IPS-11a (cell line): ENCODE measurements around the gene KCNJ6.
A peak's percentile ranks its signal among the peaks of the same experiment; 100 is the strongest.
"Not testable (repeated sequence)": the region's sequence is repeated elsewhere in the genome, so short reads cannot be mapped to it uniquely, and the experiment has no call there.

Experiments
- H3K4me3 ChIP-seq: one replicate; pipeline ENCODE4 v1.5.1; 2013; ENCODE audit warnings: low read depth, low read length, control low read depth

The KCNJ6 gene

DNA sequence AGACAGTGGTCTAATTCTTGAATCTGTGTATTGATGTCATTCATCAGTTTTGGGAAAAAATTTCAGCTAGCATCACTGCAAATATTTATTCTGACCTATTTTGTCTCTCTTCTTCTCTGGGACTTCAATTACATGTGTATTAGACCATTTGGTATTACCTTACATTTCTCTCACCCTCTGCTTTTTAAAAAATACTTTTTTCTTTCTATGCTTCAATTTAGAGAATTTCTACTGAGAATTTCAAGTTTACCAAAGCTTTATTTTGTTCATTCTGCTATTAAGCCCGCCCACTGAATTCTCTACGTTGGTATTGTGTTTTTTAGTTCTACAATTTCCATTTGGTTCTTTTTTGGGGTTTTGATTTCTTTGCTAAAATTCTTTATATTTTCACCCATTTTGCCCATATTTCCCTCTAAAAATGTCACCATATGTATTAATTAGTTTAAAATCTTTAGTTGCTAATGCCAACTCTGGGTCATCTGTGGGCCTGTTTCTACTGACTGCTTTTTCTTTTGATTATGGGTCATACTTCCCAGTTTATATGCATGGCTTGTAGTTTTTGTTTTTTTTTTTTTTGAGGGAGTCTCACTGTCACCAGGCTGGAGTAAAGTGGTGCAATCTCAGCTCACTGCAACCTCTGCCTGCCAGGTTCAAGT is 337.7 kb downstream of the KCNJ6 start:
- H3K4me3 ChIP-seq, result no peak overlapping the region

DNA sequence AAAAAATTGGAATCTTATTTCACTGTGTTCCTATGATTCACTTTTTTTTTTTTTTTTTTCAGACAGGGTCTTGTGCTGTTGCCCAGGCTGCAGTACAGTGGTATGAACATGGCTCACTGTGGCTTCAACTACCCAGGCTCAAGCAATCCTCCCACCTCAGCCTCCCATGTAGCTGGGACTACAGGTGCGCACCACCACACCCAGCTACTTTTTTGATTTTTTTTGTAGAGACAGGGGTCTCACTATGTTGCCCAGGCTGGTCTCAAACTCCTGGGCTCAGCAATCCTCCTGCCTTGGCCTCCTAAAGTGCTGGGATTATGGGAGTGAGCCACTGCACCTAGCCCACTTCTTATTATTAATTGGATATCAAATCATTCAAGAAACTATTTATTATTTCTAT is 339.3 kb downstream of the KCNJ6 start:
- H3K4me3 ChIP-seq, result not testable (repeated sequence)

GRCh38 chr21:37575580-37575979 is 340.7 kb downstream of the KCNJ6 start:
- no peak overlapping the region for H3K4me3 ChIP-seq

GRCh38 chr21:37574751-37575150 is 341.5 kb downstream of the KCNJ6 start:
- no peak overlapping the region for H3K4me3 ChIP-seq

DNA sequence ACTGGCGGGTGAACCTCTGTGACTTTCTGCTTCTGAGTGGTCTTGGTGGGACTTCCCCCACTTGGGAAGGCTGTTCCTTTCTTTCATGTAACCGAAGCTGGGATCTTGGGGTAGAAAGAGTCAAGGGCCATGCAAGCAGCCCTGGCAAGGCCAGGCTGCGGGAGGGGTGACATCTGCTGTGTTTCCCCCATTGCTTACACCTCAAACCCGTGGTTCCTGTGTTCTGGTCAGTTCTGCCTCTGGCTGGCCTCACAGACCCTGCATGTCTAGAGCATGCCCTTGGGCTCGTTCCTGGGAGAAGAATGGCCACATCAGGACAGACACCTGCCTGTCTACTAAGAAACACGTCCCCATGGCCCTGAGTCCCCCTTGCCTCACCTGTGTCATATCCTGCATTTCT is 341.9 kb downstream of the KCNJ6 start:
- no peak overlapping the region for H3K4me3 ChIP-seq

- no peak overlapping the region for H3K4me3 ChIP-seq
Measured at GRCh38 chr21:37571442-37571841, 344.8 kb downstream of the KCNJ6 start.

GRCh38 chr21:37568916-37569315 is 347.3 kb downstream of the KCNJ6 start:
- no peak overlapping the region for H3K4me3 ChIP-seq

DNA sequence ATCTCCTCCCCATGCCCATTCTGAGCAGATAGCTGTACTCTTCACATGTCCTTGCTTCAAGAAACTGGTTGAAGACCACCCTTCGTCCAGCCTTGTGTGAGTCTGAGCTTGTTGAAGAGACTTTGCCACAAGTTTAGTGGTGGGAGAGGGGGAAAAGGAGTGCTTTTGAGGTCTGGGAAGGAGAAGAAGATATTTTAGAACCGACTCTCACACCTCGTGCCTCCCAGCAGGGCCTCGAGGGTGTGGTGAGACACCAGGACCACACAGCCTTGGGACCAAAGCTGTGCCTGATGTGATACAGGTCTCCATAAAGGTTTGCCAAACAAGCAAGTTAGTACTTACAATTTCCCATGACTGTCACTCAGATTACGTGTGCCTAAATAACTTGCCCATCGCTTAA is 347.8 kb downstream of the KCNJ6 start:
- no peak overlapping the region for H3K4me3 ChIP-seq

- H3K4me3 ChIP-seq, result no peak overlapping the region
Measured at GRCh38 chr21:37566790-37567615, 349.3 kb downstream of the KCNJ6 start.

DNA sequence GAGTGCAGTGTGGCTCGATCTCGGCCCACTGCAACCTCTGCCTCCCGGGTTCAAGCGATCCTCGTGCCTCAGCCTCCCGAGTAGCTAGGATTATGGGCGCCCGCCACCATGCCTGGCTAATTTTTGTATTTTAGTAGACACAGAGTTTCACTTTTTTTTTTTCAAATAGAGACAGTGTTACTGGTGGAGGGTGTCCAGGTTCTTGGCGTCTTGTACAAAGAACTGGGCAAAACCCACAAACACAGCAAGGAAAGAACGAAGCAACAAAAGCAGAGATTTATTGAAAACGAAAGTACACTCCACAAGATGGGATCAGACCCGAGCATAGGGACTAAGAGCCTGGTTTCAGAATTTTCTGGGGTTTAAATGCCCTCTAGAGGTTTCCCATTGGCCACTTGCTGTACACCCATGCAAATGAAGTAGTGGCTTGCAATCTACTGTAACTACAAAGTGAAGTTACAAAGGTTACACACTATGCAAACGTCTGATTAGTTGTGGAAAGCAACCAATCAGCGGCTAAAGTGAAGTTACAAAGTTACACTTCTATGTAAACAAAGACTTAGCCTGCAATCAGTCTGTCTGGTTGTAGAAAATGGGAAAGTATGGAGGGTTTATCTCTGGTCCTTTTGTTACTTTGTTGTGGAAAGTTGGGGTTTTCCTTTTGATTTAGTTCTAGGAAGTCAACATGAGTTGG is 350.6 kb downstream of the KCNJ6 start:
- H3K4me3 ChIP-seq, result no peak overlapping the region

DNA sequence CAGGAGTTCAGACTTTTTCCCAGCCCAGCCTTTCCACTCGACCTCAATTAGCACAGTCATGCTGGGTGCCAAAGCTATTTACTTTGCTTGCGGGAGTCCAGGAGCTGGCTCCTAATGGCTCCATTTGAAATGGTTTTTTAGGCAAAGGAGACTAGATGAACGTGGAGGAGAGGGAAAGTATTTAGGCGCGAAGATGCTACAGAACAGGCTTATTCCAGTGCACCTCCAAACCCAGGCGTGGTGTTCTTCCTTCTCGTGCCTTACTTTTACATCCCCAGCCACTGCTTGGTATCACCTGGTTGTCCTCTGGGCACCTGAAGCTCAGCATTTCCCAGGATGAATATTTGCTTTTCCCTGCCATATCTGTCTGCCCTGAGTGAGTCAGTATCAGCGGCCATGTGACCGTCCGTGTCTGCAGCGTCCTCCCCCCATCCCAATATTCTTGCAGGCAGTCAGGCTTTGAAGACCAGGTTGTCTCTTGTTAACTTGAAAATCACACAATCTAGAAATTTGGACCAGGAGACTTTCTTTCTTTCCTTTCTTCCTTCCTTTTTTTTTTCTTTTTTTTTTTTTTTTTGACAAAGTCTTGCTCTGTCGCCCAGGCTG is 351.2 kb downstream of the KCNJ6 start:
- H3K4me3 ChIP-seq, result no peak overlapping the region

- peak overlapping the region; percentile 28 for H3K4me3 ChIP-seq
Measured at GRCh38 chr21:37564341-37564923, 351.8 kb downstream of the KCNJ6 start.

DNA sequence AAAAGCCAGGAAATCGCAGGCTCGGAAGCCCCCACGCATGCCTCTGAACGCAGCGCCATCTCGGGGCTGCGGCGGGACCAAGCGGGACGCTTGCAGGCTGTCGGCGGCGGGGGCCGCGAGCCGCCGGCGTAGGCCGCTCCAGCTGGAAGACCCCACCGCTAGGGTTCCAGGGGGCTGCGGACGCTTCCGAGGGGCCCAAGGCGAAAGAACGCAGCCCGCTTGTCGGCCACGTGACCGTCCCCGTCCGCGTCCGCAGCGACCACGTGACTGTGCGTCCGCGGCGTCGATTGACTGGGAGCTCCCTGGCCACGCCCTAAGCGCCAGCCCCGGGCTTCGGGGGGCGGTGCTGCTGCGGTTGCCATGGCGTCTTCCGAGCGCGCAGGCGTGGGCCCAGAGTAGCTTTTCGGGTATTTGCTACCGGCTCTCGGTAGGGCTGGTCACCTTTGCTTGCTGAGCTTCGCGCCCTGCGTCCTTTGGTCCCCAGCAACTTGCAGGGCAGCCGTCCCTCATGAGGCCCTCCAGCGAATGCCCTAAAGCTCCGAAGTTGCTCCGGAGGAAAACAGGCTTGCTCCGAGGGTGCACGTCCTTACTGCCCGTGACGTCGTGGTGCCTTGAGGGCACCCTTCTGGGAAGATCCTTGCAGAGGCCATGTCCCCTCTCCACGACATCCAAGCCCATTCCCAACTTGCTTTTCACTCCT is 352.5 kb downstream of the KCNJ6 start:
- peak overlapping the region; percentile 28 for H3K4me3 ChIP-seq

- H3K4me3 ChIP-seq, result no peak overlapping the region
Measured at GRCh38 chr21:37562920-37563640, 353.2 kb downstream of the KCNJ6 start.

- no peak overlapping the region for H3K4me3 ChIP-seq
Measured at GRCh38 chr21:37561941-37562919, 354.0 kb downstream of the KCNJ6 start.

DNA sequence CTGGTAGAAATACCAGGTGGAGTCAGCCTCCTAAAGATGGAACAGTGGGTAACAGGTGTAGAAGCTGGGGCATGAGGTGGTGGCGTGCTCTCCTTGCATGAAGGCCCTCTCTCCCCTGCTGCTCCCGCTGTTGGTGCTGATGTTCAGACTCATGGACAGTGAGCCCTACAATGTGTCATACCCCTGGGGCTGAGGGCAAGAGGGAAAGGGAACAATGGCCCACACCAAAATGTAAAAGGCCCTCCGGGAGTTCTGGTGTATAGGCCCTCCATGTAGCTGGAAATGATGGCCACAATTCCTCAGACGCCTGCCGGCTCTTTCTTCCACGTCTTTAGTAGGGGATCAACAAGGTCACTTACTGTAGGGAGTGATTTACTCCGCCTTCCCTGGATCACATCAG is 354.8 kb downstream of the KCNJ6 start:
- no peak overlapping the region for H3K4me3 ChIP-seq

- H3K4me3 ChIP-seq, result no peak overlapping the region
Measured at GRCh38 chr21:37560385-37560784, 355.9 kb downstream of the KCNJ6 start.

GRCh38 chr21:37558676-37559211 is 357.5 kb downstream of the KCNJ6 start:
- H3K4me3 ChIP-seq, result no peak overlapping the region
